B cell (primary cell): Measurements from ENCODE around the gene KIAA1217. TPM values are rescaled to one million over a fixed set of nuclear protein-coding genes. Genes with fewer than 3 reads are reported as not detected.

Experiments
- ATAC-seq: fragments of 200-7000 bp; cut with Tn5 transposase; one replicate; pipeline ENCODE4 v1.10.0; 2021; ENCODE audit warnings: low read depth, mild to moderate bottlenecking, moderate number of reproducible peaks, moderate library complexity
- CTCF ChIA-PET: fragments of 350-600 bp; sonication (Branson Sonifier 250); formaldehyde crosslinking; loops from one replicate; lab custom pipeline; 2021; ENCODE audit warnings: antibody characterized with exemption, inconsistent platforms; lab: Charles Lee
- POLR2A ChIA-PET: fragments of 350-600 bp; sonication (Branson Sonifier 250); formaldehyde crosslinking; loops from one replicate; lab custom pipeline; 2021; ENCODE audit warnings: antibody characterized with exemption; lab: Charles Lee
- DNase-seq: peaks from one replicate; pipeline ENCODE4 v3.0.0; 2013
- H2AFZ ChIP-seq: 2 replicates; pipeline ENCODE4 v1.6.1; 2012; ENCODE audit warnings: mild to moderate bottlenecking, low read depth, low read length; ENCODE audit not compliant: insufficient read depth, poor library complexity, severe bottlenecking
- H3K27ac ChIP-seq, 2 donors: 1 replicate in 1 of 2; 2 replicates in 1 of 2; pipeline ENCODE4 v1.5.1; 2012 to 2013; ENCODE audit warnings: low read length in 2 of 2, mild to moderate bottlenecking in 2 of 2, moderate library complexity in 1 of 2
- H3K27me3 ChIP-seq, 4 experiments: fragments of 200-600 bp in 1 of 4; sonication (generic) in 1 of 4; replicated peaks in 1 of 4; 1 replicate in 2 of 4; 2 replicates in 2 of 4; pipeline versions ENCODE4 v1.6.1 to v1.7.0; 2013 to 2016; ENCODE audit warnings: low read length in 3 of 4, mild to moderate bottlenecking in 2 of 4, mixed read lengths in 1 of 4, moderate library complexity in 1 of 4; ENCODE audit not compliant: insufficient read depth in 4 of 4, control insufficient read depth in 3 of 4; ENCODE audit errors: control extremely low read depth in 1 of 4
- H3K36me3 ChIP-seq, 2 experiments: replicated peaks in 1 of 2; 1 replicate in 1 of 2; 2 replicates in 1 of 2; pipeline versions ENCODE4 v1.6.1 to v1.7.1; 2013; ENCODE audit warnings: low read length in 1 of 2; ENCODE audit not compliant: insufficient read depth in 2 of 2, control insufficient read depth in 1 of 2; ENCODE audit errors: control extremely low read depth in 1 of 2, extremely low read depth in 1 of 2
- H3K4me1 ChIP-seq, 2 donors: fragments of 200-600 bp in 1 of 2; sonication (generic) in 1 of 2; 1 replicate in 1 of 2; 2 replicates in 1 of 2; pipeline versions ENCODE4 v1.5.1 to v1.6.1; 2013 to 2017; ENCODE audit warnings: low read length in 2 of 2; ENCODE audit not compliant: control insufficient read depth in 2 of 2, insufficient read depth in 2 of 2
- H3K4me2 ChIP-seq: replicated peaks from 2 replicates; pipeline ENCODE3; 2012; ENCODE audit warnings: mild to moderate bottlenecking, low read depth, low read length; ENCODE audit not compliant: poor library complexity, severe bottlenecking
- H3K4me3 ChIP-seq, 5 experiments: fragments of 200-600 bp in 1 of 5; sonication (generic) in 1 of 5; 1 replicate in 3 of 5; 2 replicates in 2 of 5; pipeline versions ENCODE4 v1.5.1 to v1.7.0; 2011 to 2016; ENCODE audit warnings: low read length in 4 of 5, mild to moderate bottlenecking in 4 of 5, low read depth in 2 of 5, control low read depth in 1 of 5, moderate library complexity in 1 of 5; ENCODE audit not compliant: insufficient read depth in 1 of 5; ENCODE audit errors: control extremely low read depth in 1 of 5, extremely low read depth in 1 of 5
- H3K79me2 ChIP-seq: fragments of 200-600 bp; sonication (generic); one replicate; pipeline ENCODE4 v1.6.0; 2016; ENCODE audit warnings: low read length; ENCODE audit not compliant: control insufficient read depth, insufficient read depth
- H3K9ac ChIP-seq: fragments of 200-600 bp; sonication (generic); 2 replicates; pipeline ENCODE4 v1.6.1; 2017; ENCODE audit warnings: mild to moderate bottlenecking, low read length, moderate library complexity
- H3K9me3 ChIP-seq, 3 donors: one replicate each; pipeline versions ENCODE4 v1.6.1 to v1.7.1; 2013; ENCODE audit warnings: low read length in 2 of 3; ENCODE audit not compliant: control insufficient read depth in 2 of 3, insufficient read depth in 1 of 3; ENCODE audit errors: control extremely low read depth in 1 of 3
- H4K20me1 ChIP-seq: 2 replicates; pipeline ENCODE4 v1.6.0; 2012; ENCODE audit warnings: mild to moderate bottlenecking, low read length; ENCODE audit not compliant: insufficient read depth, control insufficient read depth, poor library complexity, severe bottlenecking
- H3K27ac Mint-ChIP-seq: one replicate; pipeline ENCODE4 v1.8.0; 2021; ENCODE audit warnings: mixed read lengths
- H3K27me3 Mint-ChIP-seq: one replicate; pipeline ENCODE4 v1.8.0; 2021; ENCODE audit warnings: mixed read lengths
- H3K4me1 Mint-ChIP-seq: one replicate; pipeline ENCODE4 v1.8.0; 2021; ENCODE audit warnings: mixed read lengths
- H3K4me3 Mint-ChIP-seq: one replicate; pipeline ENCODE4 v1.8.0; 2021; ENCODE audit warnings: mixed read lengths
- H3K9me3 Mint-ChIP-seq: one replicate; pipeline ENCODE4 v1.8.0; 2022; ENCODE audit warnings: mixed read lengths; ENCODE audit not compliant: insufficient read depth
- CTCF ChIP-seq: fragments of 200-600 bp; IDR thresholded peaks from one replicate; pipeline ENCODE4 v1.8.0; 2022; ENCODE audit warnings: antibody characterized with exemption, mild to moderate bottlenecking
- EZH2 ChIP-seq: IDR thresholded peaks from 2 replicates; pipeline ENCODE4 v1.6.1; 2012; ENCODE audit warnings: borderline replicate concordance, low read depth, mild to moderate bottlenecking, moderate library complexity, low read length; ENCODE audit not compliant: insufficient read depth, poor library complexity, severe bottlenecking
- WGBS: methylation state at CpG from one replicate; pipeline ENCODE4 v1.1.5; 2013; ENCODE audit warnings: missing lambda C conversion rate; ENCODE audit not compliant: insufficient coverage; 5-methylcytosine and 5-hydroxymethylcytosine counted together
- intact Hi-C: fragments of 100-400 bp; cut with micrococcal nuclease; formaldehyde crosslinking; loops from one replicate; pipeline ENCODE4 v1.10.0; 2022
- polyA plus RNA-seq: library from polyadenylated mRNA; depleted of rRNA; stranded (reverse); fragments of >200 nt; gene quantifications from 2 replicates; pipeline ENCODE4 v1.2.3, GENCODE V29; 2012
- total RNA-seq, 2 donors: library from RNA; stranded (reverse); fragments of 120-200 nt in 1 of 2; gene quantifications; 1 replicate in 1 of 2; 2 replicates in 1 of 2; pipeline versions ENCODE4 v1.2.3 to v1.2.4, GENCODE V29; 2013 to 2022

KIAA1217 gene
- total and polyA plus RNA-seq, 2 donors (not counting 1 experiment from before 2014, with no cell fraction given): 0.67 TPM; not detected in 1

GRCh38 chr10:24568042-24568441 lies 359.1 kb downstream of the KIAA1217 start:
- WGBS: 93% methylated on average over 3 of the region's 4 CpGs
- intact Hi-C loops: no loop called here
- H3K9me3 ChIP-seq: no peaks in the 10 kb centered on the region
- no peaks in the 10 kb centered on the region for H4K20me1 ChIP-seq
- no peaks in the 10 kb centered on the region for H3K79me2 ChIP-seq
- no peak for DNase-seq
- ChIA-PET POLR2A (no interaction called here), CTCF (no interaction called here)
- Mint-ChIP-seq H3K4me3 (no peak overlapping the region), H3K27me3 (peaks cover 25% of the 10 kb centered on the region), H3K27ac (no peak overlapping the region), H3K9me3 (no peaks in the 10 kb centered on the region), H3K4me1 (no peaks in the 10 kb centered on the region)
- H2AFZ ChIP-seq: no peak overlapping the region
- H3K27ac ChIP-seq: no peak overlapping the region
- H3K4me3 ChIP-seq: no peak overlapping the region
- no peaks in the 10 kb centered on the region for H3K36me3 ChIP-seq
- no peak for ATAC-seq
- H3K4me2 ChIP-seq: no peak overlapping the region
- TF ChIP-seq EZH2 (no peak), CTCF (no peak)
- H3K27me3 ChIP-seq: no peaks in the 10 kb centered on the region
- no peaks in the 10 kb centered on the region for H3K4me1 ChIP-seq
- no peak overlapping the region for H3K9ac ChIP-seq

- CTCF ChIA-PET: no interaction called here
- no peak overlapping the region for H3K4me3 ChIP-seq
- no peak overlapping the region for H3K27ac ChIP-seq
- POLR2A ChIA-PET: no interaction called here
- intact Hi-C loops: no loop called here
- no peaks in the 10 kb centered on the region for H4K20me1 ChIP-seq
- DNase-seq (no peak), ATAC-seq (no peak)
- H3K4me2 ChIP-seq: no peak overlapping the region
- no peaks in the 10 kb centered on the region for H3K79me2 ChIP-seq
- H3K27me3 ChIP-seq: no peaks in the 10 kb centered on the region
- TF ChIP-seq CTCF: no peak
- no peak for TF ChIP-seq EZH2
- no peaks in the 10 kb centered on the region for H3K4me1 ChIP-seq
- H3K27ac Mint-ChIP-seq: no peak overlapping the region
- no peaks in the 10 kb centered on the region for H3K9me3 ChIP-seq
- no peak overlapping the region for H3K9ac ChIP-seq
- no peaks in the 10 kb centered on the region for H3K4me1 Mint-ChIP-seq
- WGBS: 96% methylated on average over 12 of the region's 13 CpGs
- no peaks in the 10 kb centered on the region for H3K9me3 Mint-ChIP-seq
- H3K4me3 Mint-ChIP-seq: no peak overlapping the region
- no peak overlapping the region for H2AFZ ChIP-seq
- no peaks in the 10 kb centered on the region for H3K36me3 ChIP-seq
- H3K27me3 Mint-ChIP-seq: peaks cover 22% of the 10 kb centered on the region
These were observed 360.4 kb downstream of the KIAA1217 start for GRCh38 chr10:24569330-24569796.
